ENCODE data around the gene HDAC11. TPM values are rescaled to one million over a fixed set of nuclear protein-coding genes. Genes with fewer than 3 reads are reported as not detected.

HDAC11 gene
- total and polyA plus RNA-seq, 10 of the 15 experiments (the other 5 are each of a cell fraction or from before 2014, with no cell fraction given): 0.04 to 0.76 (median 0.22) TPM; not detected in 1

GRCh38 chr3:13514639-13515435 is 34.7 kb downstream of the HDAC11 start:
- Histone ChIP-seq H4K20me1 (ENCODE audit: control insufficient read depth, insufficient read depth) (no peaks in the 10 kb centered on the region), H3K36me3 (ENCODE audit: control insufficient read depth in 2 of 2, insufficient read depth in 2 of 2, low read length in 1 of 2) (no peaks in the 10 kb centered on the region), H3K9ac (ENCODE audit: control insufficient read depth, insufficient read depth, low read length) (no peak overlapping the region), H3K4me2 (ENCODE audit: control insufficient read depth, insufficient read depth) (no peak overlapping the region), H2AFZ (ENCODE audit: control insufficient read depth, low read depth, low read length) (no peak overlapping the region), H3K4me1 (ENCODE audit: control insufficient read depth, insufficient read depth, low read length) (peaks cover 5% of the 10 kb centered on the region; the same call in 1 of the 2 replicates), H3K27ac (ENCODE audit: control insufficient read depth, insufficient read depth) (no peak overlapping the region), H3K27me3 (replicated peaks in 1 of 2; ENCODE audit: control insufficient read depth in 2 of 2, insufficient read depth in 2 of 2, low read length in 1 of 2) (no peaks in the 10 kb centered on the region; a peak in 1 of 4 replicates), H3K79me2 (ENCODE audit: control insufficient read depth, insufficient read depth, low read length) (no peaks in the 10 kb centered on the region), H3K9me3 (replicated peaks; ENCODE audit: control insufficient read depth, insufficient read depth, low read length) (no peaks in the 10 kb centered on the region), H3K4me3 (no peak overlapping the region)
- DNase-seq (ENCODE audit: low read depth, low spot score): no peak
- POLR2A ChIA-PET: no interaction called here
- CTCF ChIA-PET: interaction anchor here (1.1 to 1.5 kb wide), 3 partner anchors 18 to 133 kb away, joined by 3 read pairs; no protein-coding TSS in a partner anchor
- FAIRE-seq: no peak
- TF ChIP-seq TAF1 (IDR thresholded peaks at IDR 0.05; ENCODE audit: borderline replicate concordance, low read depth, low read length) (no peak), NR2C1 (IDR thresholded peaks at IDR 0.05) (no peak), ZSCAN29 (IDR thresholded peaks at IDR 0.05) (no peak), NBN (IDR thresholded peaks at IDR 0.05) (no peak), SMAD1 (IDR thresholded peaks at IDR 0.05; ENCODE audit: low read depth, partially characterized antibody) (no peak), YY1 (IDR thresholded peaks at IDR 0.05; ENCODE audit: low read depth, low read length) (no peak), NRF1 (conservative IDR thresholded peaks at IDR 0.05; ENCODE audit: low read depth, low read length) (no peak), USF2 (IDR thresholded peaks at IDR 0.05; ENCODE audit: borderline replicate concordance, low read depth, low read length) (no peak), CHD4 (IDR thresholded peaks at IDR 0.05) (no peak), NFYA (IDR thresholded peaks at IDR 0.05; ENCODE audit: borderline replicate concordance, low read depth, low read length) (no peak), ZNF274 (IDR thresholded peaks at IDR 0.05; ENCODE audit: insufficient read depth, insufficient read length) (no peak), IKZF1 (conservative IDR thresholded peaks at IDR 0.05) (no peak)
- TF ChIP-seq, protein P1, sequence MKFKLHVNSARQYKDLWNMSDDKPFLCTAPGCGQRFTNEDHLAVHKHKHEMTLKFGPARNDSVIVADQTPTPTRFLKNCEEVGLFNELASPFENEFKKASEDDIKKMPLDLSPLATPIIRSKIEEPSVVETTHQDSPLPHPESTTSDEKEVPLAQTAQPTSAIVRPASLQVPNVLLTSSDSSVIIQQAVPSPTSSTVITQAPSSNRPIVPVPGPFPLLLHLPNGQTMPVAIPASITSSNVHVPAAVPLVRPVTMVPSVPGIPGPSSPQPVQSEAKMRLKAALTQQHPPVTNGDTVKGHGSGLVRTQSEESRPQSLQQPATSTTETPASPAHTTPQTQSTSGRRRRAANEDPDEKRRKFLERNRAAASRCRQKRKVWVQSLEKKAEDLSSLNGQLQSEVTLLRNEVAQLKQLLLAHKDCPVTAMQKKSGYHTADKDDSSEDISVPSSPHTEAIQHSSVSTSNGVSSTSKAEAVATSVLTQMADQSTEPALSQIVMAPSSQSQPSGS (IDR thresholded peaks at IDR 0.05; ENCODE audit: low read length): no peak
- TF ChIP-seq, protein P2, sequence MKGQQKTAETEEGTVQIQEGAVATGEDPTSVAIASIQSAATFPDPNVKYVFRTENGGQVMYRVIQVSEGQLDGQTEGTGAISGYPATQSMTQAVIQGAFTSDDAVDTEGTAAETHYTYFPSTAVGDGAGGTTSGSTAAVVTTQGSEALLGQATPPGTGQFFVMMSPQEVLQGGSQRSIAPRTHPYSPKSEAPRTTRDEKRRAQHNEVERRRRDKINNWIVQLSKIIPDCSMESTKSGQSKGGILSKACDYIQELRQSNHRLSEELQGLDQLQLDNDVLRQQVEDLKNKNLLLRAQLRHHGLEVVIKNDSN (IDR thresholded peaks at IDR 0.05; ENCODE audit: borderline replicate concordance, extremely low read length, insufficient read depth, low read depth, low read length): no peak
- TF ChIP-seq, protein P3, sequence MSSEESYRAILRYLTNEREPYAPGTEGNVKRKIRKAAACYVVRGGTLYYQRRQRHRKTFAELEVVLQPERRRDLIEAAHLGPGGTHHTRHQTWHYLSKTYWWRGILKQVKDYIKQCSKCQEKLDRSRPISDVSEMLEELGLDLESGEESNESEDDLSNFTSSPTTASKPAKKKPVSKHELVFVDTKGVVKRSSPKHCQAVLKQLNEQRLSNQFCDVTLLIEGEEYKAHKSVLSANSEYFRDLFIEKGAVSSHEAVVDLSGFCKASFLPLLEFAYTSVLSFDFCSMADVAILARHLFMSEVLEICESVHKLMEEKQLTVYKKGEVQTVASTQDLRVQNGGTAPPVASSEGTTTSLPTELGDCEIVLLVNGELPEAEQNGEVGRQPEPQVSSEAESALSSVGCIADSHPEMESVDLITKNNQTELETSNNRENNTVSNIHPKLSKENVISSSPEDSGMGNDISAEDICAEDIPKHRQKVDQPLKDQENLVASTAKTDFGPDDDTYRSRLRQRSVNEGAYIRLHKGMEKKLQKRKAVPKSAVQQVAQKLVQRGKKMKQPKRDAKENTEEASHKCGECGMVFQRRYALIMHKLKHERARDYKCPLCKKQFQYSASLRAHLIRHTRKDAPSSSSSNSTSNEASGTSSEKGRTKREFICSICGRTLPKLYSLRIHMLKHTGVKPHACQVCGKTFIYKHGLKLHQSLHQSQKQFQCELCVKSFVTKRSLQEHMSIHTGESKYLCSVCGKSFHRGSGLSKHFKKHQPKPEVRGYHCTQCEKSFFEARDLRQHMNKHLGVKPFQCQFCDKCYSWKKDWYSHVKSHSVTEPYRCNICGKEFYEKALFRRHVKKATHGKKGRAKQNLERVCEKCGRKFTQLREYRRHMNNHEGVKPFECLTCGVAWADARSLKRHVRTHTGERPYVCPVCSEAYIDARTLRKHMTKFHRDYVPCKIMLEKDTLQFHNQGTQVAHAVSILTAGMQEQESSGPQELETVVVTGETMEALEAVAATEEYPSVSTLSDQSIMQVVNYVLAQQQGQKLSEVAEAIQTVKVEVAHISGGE (CRISPR knock-in tag; IDR thresholded peaks at IDR 0.05): no peak
- SMC1A ChIA-PET (ENCODE audit: uncharacterized antibody, unreplicated experiment): no interaction called here
- BruUV-seq (replicated peaks): no TSS peak
- in situ Hi-C loops (cut with MboI) (no loop called here), intact Hi-C loops (cut with micrococcal nuclease; ENCODE audit: unreplicated experiment) (no loop called here)
- RAD21 ChIA-PET (ENCODE audit: unreplicated experiment): no interaction called here
- 24% methylated on average over 6 of the region's 6 CpGs for WGBS (ENCODE audit: insufficient coverage, insufficient replicate concordance, low lambda C conversion rate, missing lambda C conversion rate)
- no peak for ATAC-seq
